ENCODE measurements around the gene SACM1L. TPM values are rescaled to one million over a fixed set of nuclear protein-coding genes. Genes with fewer than 3 reads are reported as not detected.

Gene SACM1L
- total RNA-seq, 4 donors from 2014 or later: 7.7 to 28.7 (median 9.1) TPM

- no peak overlapping the region for H3K4me3 ChIP-seq
- no peak for DNase-seq
- TF ChIP-seq POLR2A (IDR thresholded peaks at IDR 0.05): no peak
- no peak for TF ChIP-seq CTCF (IDR thresholded peaks at IDR 0.05 in 4 of 5, conservative IDR thresholded peaks at IDR 0.05 in 1 of 5)
- peaks cover 0 to 76% of the 10 kb centered on the region in 2 donors for H3K36me3 ChIP-seq
- in situ Hi-C loops (cut with MboI; ENCODE audit: low sequenced_read_pairs in 4 of 4) (no loop called here), intact Hi-C loops (cut with DNase I; ENCODE audit: low total_unique reads) (no loop called here)
- no peak for ATAC-seq
- no peaks in the 10 kb centered on the region for H3K27me3 ChIP-seq
- no peaks in the 10 kb centered on the region for H3K9me3 ChIP-seq
- peak overlapping the region in 1 of 4 donors; percentile 16 for H3K27ac ChIP-seq
- H3K4me1 ChIP-seq: no peaks in the 10 kb centered on the region
Measured at GRCh38 chr3:45711931-45712330, 22.7 kb downstream of the SACM1L start.

GRCh38 chr3:45712434-45713110, 23.4 kb downstream of the SACM1L start:
- Histone ChIP-seq H3K36me3 (peaks cover 0 to 76% of the 10 kb centered on the region in 2 donors), H3K9me3 (no peaks in the 10 kb centered on the region), H3K27me3 (no peaks in the 10 kb centered on the region), H3K27ac (peak overlapping the region in 1 of 4 donors; percentile 16), H3K4me1 (no peaks in the 10 kb centered on the region), H3K4me3 (no peak overlapping the region)
- in situ Hi-C loops (cut with MboI; ENCODE audit: low sequenced_read_pairs in 4 of 4) (no loop called here), intact Hi-C loops (cut with DNase I; ENCODE audit: low total_unique reads) (no loop called here)
- DNase-seq (no peak), ATAC-seq (peak; percentile 63 to 66)
- no peak for TF ChIP-seq POLR2A (IDR thresholded peaks at IDR 0.05)
- TF ChIP-seq CTCF (IDR thresholded peaks at IDR 0.05 in 4 of 5, conservative IDR thresholded peaks at IDR 0.05 in 1 of 5): no peak

- TF ChIP-seq POLR2A (IDR thresholded peaks at IDR 0.05) (no peak), CTCF (IDR thresholded peaks at IDR 0.05 in 4 of 5, conservative IDR thresholded peaks at IDR 0.05 in 1 of 5) (no peak)
- no peak for ATAC-seq
- DNase-seq: no peak
- no peaks in the 10 kb centered on the region for H3K4me1 ChIP-seq
- H3K27me3 ChIP-seq: no peaks in the 10 kb centered on the region
- H3K4me3 ChIP-seq: no peak overlapping the region
- in situ Hi-C loops (cut with MboI; ENCODE audit: low sequenced_read_pairs in 4 of 4): no loop called here
- H3K27ac ChIP-seq: no peak overlapping the region
- H3K9me3 ChIP-seq: no peaks in the 10 kb centered on the region
- intact Hi-C loops (cut with DNase I; ENCODE audit: low total_unique reads): no loop called here
- H3K36me3 ChIP-seq: peaks cover 0 to 48% of the 10 kb centered on the region in 2 donors
Measured at GRCh38 chr3:45715945-45716344, 26.7 kb downstream of the SACM1L start.

- DNase-seq (no peak), ATAC-seq (no peak)
- Histone ChIP-seq H3K4me3 (no peak overlapping the region), H3K9me3 (no peaks in the 10 kb centered on the region), H3K27ac (peak overlapping the region in 1 of 4 donors; percentile 29), H3K4me1 (no peaks in the 10 kb centered on the region), H3K27me3 (no peaks in the 10 kb centered on the region), H3K36me3 (peaks cover 0 to 45% of the 10 kb centered on the region in 2 donors)
- TF ChIP-seq POLR2A (IDR thresholded peaks at IDR 0.05): no peak
- TF ChIP-seq CTCF (IDR thresholded peaks at IDR 0.05 in 4 of 5, conservative IDR thresholded peaks at IDR 0.05 in 1 of 5): no peak
- in situ Hi-C loops (cut with MboI; ENCODE audit: low sequenced_read_pairs in 4 of 4): no loop called here
- intact Hi-C loops (cut with DNase I; ENCODE audit: low total_unique reads): no loop called here
Measured at GRCh38 chr3:45716790-45717336, 27.7 kb downstream of the SACM1L start.
